GF-D8 (cell line): ENCODE results near the gene SLC39A5.

ENCODE experiments used
- DNase-seq: peaks from one replicate; lab custom pipeline; 2025; lab: John Stamatoyannopoulos, UW

The SLC39A5 gene

GRCh38 chr12:56213878-56214277, 16.0 kb upstream of the SLC39A5 start:
- no peak for DNase-seq

GRCh38 chr12:56216461-56216860, 13.4 kb upstream of the SLC39A5 start:
- DNase-seq, result no peak

- DNase-seq, result no peak
Observed at GRCh38 chr12:56219840-56220239, 10.0 kb upstream of the SLC39A5 start.

GRCh38 chr12:56220611-56221231, 9.1 kb upstream of the SLC39A5 start:
- peak; percentile 80 for DNase-seq

- no peak for DNase-seq
Observed at GRCh38 chr12:56221232-56221756, 8.6 kb upstream of the SLC39A5 start.

- peak; percentile 93 for DNase-seq
Observed at GRCh38 chr12:56221757-56222530, 7.9 kb upstream of the SLC39A5 start, which contains the start of gene RNF41. Gene RNF41 (minus strand): TSS chr12:56221922. CDS start chr12:56214047, 7,875 bp downstream.

- peak; percentile 33 for DNase-seq
Observed at GRCh38 chr12:56222531-56222895, 7.3 kb upstream of the SLC39A5 start.

GRCh38 chr12:56223571-56224101, 6.2 kb upstream of the SLC39A5 start:
- DNase-seq, result no peak

- DNase-seq, result peak; percentile 90
Observed at GRCh38 chr12:56224102-56224701, 5.6 kb upstream of the SLC39A5 start, which contains the start of gene NABP2. Gene NABP2 (plus strand): TSS chr12:56224342. CDS start chr12:56224857, 515 bp downstream.

GRCh38 chr12:56224954-56225353, 4.9 kb upstream of the SLC39A5 start:
- DNase-seq, result no peak

- DNase-seq, result no peak
Observed at GRCh38 chr12:56229082-56229481, 769 bp upstream of the SLC39A5 start.

GRCh38 chr12:56230432-56231183, 757 bp downstream of the SLC39A5 start:
- DNase-seq, result no peak

GRCh38 chr12:56231184-56231582, 1.3 kb downstream of the SLC39A5 start:
- no peak for DNase-seq

- no peak for DNase-seq
Observed at GRCh38 chr12:56234746-56235436, 5.0 kb downstream of the SLC39A5 start.

- DNase-seq, result no peak
Observed at GRCh38 chr12:56236091-56236490, 6.2 kb downstream of the SLC39A5 start.

- no peak for DNase-seq
Observed at GRCh38 chr12:56236985-56237384, 7.1 kb downstream of the SLC39A5 start.

- DNase-seq, result no peak
Observed at GRCh38 chr12:56237552-56237951, 7.7 kb downstream of the SLC39A5 start.

- no peak for DNase-seq
Observed at GRCh38 chr12:56241424-56242303, 11.8 kb downstream of the SLC39A5 start.

- DNase-seq, result no peak
Observed at GRCh38 chr12:56242986-56243385, 13.1 kb downstream of the SLC39A5 start.

- no peak for DNase-seq
Observed at GRCh38 chr12:56243731-56244181, 13.9 kb downstream of the SLC39A5 start.
